Measurements from ENCODE around the gene NR5A1. TPM values are rescaled to one million over a fixed set of nuclear protein-coding genes. Genes with fewer than 3 reads are reported as not detected.
A peak's percentile ranks its signal among the peaks of the same experiment; 100 is the strongest.

Gene NR5A1
- total RNA-seq, 1 donor from 2014 or later = 0.12 TPM

DNA sequence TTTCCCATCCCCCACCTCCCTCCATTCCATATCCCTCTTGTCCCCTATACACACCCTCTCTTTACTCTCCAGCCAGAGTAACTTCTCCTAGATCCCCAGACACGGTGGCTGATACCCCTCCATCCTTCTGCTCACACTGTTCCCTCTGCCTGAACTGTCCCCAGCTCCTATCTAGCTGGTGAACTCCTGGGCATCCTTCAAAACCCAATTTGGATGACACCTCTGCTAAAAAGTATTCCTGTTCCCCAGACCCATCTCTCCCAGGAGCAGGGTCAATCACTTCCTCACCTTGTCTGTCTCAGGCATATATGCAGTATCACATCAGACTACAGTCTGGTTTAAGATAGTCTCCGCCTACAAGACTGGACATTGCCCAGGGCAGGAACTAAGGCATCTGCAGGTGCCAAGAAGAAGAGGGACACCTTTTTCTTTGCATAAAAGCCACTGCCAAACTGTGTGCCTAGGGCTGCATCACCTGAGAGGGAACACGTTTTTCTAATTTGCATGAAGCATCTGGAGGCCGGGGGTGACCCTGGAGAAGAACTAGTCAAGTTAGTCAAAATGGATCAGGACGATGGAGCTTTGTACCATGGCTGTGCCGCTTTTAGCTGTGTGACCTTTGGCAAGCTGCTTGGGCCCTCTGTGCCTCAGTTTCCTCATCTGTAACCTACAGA lies 27.1 kb downstream of the NR5A1 start:
- H3K9me3 Mint-ChIP-seq = no peaks in the 10 kb centered on the region
- no peaks in the 10 kb centered on the region for H3K36me3 Mint-ChIP-seq
- H3K27ac Mint-ChIP-seq = peak overlapping the region; percentile 22
- peaks cover 5% of the 10 kb centered on the region for H3K4me1 Mint-ChIP-seq (ENCODE audit: unreplicated experiment)
- H3K27me3 Mint-ChIP-seq = peaks cover 40% of the 10 kb centered on the region
- TF ChIP-seq, protein P1, sequence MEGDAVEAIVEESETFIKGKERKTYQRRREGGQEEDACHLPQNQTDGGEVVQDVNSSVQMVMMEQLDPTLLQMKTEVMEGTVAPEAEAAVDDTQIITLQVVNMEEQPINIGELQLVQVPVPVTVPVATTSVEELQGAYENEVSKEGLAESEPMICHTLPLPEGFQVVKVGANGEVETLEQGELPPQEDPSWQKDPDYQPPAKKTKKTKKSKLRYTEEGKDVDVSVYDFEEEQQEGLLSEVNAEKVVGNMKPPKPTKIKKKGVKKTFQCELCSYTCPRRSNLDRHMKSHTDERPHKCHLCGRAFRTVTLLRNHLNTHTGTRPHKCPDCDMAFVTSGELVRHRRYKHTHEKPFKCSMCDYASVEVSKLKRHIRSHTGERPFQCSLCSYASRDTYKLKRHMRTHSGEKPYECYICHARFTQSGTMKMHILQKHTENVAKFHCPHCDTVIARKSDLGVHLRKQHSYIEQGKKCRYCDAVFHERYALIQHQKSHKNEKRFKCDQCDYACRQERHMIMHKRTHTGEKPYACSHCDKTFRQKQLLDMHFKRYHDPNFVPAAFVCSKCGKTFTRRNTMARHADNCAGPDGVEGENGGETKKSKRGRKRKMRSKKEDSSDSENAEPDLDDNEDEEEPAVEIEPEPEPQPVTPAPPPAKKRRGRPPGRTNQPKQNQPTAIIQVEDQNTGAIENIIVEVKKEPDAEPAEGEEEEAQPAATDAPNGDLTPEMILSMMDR (conservative IDR thresholded peaks at IDR 0.05) = no peak
- no peak for DNase-seq (ENCODE audit: extremely low spot score, unreplicated experiment)
- no peak overlapping the region for H3K4me3 Mint-ChIP-seq

DNA sequence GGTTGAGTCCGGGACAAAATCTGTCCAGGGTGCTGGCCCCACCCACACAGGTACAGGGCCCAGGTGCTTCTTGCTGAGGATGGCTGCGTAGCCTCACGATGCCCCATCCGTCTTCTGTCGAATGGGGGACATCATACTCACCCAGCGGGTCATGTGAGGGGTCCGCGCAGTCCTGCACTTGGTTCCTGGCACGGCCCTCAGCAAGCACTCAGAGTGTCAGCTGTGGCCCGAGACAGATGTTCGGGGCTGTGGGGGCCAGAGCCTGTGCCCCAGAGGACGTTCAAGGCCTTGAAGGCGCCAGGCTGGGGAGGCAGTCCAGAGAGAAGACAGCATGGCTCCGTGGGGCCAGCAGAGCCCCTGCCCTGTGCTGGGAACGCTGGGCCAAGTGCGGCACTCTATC lies 27.8 kb downstream of the NR5A1 start:
- Mint-ChIP-seq H3K27me3 (peaks cover 40% of the 10 kb centered on the region), H3K36me3 (no peaks in the 10 kb centered on the region), H3K9me3 (no peaks in the 10 kb centered on the region), H3K4me1 (ENCODE audit: unreplicated experiment) (peaks cover 5% of the 10 kb centered on the region), H3K4me3 (no peak overlapping the region), H3K27ac (no peak overlapping the region)
- DNase-seq (ENCODE audit: extremely low spot score, unreplicated experiment) = no peak
- TF ChIP-seq, protein P1 (conservative IDR thresholded peaks at IDR 0.05) = no peak

DNA sequence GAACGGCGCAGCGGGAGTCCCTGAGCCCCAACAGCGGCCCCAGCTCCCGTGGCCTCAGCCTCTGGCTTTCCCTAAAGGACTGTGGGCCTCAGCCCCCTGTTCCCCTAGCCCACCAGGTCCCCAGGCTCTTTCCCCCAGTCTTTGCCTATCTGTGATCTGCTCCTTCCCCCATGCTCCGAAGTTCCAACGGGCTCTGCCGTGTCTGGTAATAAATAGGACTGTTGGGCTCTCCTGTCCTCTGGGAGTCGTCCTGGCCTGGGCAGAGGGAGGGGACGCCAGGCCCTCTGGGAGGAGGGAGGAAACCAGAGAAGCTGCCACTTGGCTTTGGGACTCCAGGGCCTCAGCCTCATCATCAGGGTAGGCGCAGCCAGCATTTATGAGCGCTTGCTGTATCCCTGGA lies 28.8 kb downstream of the NR5A1 start:
- peaks cover 37% of the 10 kb centered on the region for H3K27me3 Mint-ChIP-seq
- H3K9me3 Mint-ChIP-seq = no peaks in the 10 kb centered on the region

DNA sequence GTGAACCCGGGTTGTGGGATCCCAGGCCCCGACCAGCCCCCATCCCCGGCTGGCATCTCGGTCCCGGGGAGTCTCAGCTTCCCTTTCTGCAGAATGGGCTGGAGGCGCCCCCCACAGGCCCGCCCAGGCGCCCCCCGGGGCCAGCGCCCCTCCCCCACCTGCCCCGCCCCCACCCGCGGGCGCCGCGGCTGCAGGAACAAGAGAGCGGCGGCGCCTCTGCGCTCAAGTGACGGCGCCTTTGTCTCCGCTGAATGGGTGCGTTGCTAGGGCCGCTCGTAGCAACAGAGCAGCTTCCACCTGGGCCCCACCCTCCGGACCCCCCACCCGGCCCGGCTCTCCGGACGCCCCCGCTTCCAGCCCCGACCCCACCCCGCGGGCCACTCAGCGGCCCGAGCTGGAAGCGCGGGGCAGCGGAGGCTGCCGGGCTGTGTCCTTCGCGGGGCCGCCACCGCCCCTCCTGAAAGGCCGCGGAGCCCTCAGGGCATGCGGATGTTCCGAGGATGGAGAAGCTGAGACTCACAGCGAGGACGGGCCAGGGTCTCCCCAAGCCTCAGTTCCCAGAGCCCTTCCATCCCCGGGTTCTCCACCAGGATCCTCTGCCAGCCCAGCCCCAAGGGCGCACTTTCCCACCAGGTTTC lies 29.4 kb downstream of the NR5A1 start:
- Mint-ChIP-seq H3K4me1 (ENCODE audit: unreplicated experiment) (peaks cover 5% of the 10 kb centered on the region), H3K36me3 (no peaks in the 10 kb centered on the region), H3K9me3 (no peaks in the 10 kb centered on the region), H3K27ac (no peak overlapping the region), H3K27me3 (peaks cover 37% of the 10 kb centered on the region), H3K4me3 (peak overlapping the region; percentile 59)
- TF ChIP-seq, protein P1 (conservative IDR thresholded peaks at IDR 0.05) = no peak
- DNase-seq (ENCODE audit: extremely low spot score, unreplicated experiment) = no peak

More for the DNA sequence above, 28.8 kb downstream of the NR5A1 start:
- TF ChIP-seq, protein P1 (conservative IDR thresholded peaks at IDR 0.05) = no peak
- DNase-seq (ENCODE audit: extremely low spot score, unreplicated experiment) = no peak
- Mint-ChIP-seq H3K36me3 (no peaks in the 10 kb centered on the region), H3K4me1 (ENCODE audit: unreplicated experiment) (peaks cover 5% of the 10 kb centered on the region), H3K4me3 (peak overlapping the region; percentile 59), H3K27ac (no peak overlapping the region)

DNA sequence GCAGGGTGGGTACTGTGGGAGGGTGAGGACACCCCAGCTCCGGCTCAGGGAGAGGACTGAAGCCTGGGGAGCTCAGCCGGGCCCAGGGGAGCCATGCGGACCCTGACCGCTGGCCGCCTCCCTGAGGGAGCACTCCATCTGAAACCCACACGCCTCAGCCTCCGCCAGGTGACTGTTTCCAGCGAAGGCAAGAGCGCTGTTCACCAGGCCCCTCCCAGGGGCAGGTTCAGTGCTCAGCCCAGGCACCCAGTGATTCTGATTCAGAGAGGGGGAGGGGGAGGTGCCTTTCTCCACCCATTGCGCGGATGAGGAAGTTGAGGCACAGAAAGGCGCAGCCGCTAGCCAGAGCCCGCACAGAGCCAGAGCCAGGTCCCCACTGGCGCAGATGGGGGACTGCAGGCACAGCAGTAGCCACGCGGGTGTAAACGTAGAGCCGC lies 30.0 kb downstream of the NR5A1 start:
- Mint-ChIP-seq H3K27ac (no peak overlapping the region), H3K27me3 (peaks cover 38% of the 10 kb centered on the region), H3K4me3 (peak overlapping the region; percentile 36), H3K36me3 (no peaks in the 10 kb centered on the region), H3K9me3 (no peaks in the 10 kb centered on the region), H3K4me1 (ENCODE audit: unreplicated experiment) (peaks cover 5% of the 10 kb centered on the region)
- TF ChIP-seq, protein P1 (conservative IDR thresholded peaks at IDR 0.05) = peak; percentile 56
- no peak for DNase-seq (ENCODE audit: extremely low spot score, unreplicated experiment)
